ENCODE data around the gene BTN3A1.

Gene BTN3A1

DNA sequence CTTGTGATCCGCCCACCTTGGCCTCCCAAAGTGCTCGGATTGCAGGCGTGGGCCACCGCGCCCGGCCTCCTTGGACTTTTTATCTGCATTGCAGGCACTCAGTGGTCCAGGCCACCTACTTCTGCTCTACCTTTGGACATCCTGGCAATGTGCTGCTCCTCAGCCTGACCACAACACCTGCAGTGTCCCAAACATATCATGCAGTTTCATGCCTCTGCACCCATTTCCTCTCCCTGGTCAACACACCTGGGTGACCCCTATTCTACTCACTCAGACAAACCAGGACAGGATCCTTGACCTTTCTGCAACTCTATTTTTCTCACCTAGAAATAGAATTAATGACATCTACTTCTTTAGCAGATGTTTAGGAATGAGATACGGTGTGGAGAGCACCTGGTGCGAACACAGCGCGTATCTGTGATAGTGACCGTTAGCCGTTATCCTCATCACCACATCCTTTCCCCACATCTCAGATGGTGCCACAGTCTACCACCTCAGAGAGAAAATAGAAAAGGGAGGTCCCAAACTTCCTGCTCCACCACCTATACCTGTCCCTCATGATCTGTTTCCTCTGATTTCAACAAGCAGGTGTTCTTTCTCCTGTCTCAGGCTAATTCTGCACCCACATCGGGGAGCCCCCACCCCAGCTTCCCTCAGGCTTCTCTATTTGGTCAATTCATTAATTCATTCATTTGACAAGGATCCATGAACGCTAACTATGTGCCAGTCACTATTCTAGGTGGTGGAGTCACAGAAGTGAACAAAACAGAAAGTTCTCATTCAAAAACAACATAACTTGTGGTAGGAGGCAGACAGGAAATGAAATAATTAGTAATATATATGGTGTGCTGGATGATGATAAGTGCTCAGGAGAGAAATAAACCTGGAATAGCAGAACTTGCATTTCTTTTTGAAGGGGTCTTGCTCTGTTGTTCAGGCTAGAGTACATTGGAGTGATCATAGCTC lies 41.3 kb upstream of the BTN3A1 start:
- no peak overlapping the region for H3K4me3 ChIP-seq (ENCODE audit: low read length)
- no peak for TF ChIP-seq CTCF (conservative IDR thresholded peaks at IDR 0.05; ENCODE audit: low read depth, low read length)
- DNase-seq (ENCODE audit: low read depth) = no peak

- H3K4me3 ChIP-seq (ENCODE audit: low read length) = no peak overlapping the region
These were observed 40.5 kb upstream of the BTN3A1 start for GRCh38 chr6:26361544-26361943.

DNA sequence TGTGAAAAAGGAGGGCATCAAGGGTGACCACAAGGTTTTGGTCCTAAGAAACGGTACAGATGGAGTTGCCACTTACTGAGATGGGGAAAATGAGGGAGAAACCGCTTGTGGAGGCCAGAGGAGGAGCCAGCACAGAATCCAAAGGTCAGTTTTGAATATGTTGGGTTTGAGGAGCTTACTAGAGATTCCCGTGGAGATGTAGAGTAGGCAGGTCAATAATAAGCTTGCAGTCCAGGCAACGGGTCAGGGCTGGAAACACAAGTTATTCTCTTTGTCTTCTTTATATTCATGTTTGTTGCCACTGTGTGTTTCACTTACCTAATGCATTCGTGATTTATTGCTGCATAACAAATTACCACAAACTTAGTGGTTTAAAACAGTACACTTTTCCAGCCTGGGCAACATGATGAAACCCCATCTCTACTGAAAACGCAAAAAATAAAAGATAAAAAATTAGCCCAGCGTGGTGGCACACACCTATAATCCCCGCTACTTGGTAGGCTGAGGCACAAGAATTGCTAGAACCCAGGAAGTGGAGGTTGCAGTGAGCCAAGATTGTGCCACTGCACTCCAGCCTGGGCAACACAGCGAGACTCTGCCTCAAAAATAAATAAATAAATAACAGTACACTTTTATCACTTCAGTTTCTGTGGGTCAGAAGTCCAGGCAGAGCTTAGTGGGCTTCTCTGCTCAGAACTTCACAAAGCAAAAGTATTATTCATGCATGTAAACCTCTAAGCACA lies 39.8 kb upstream of the BTN3A1 start:
- no peak for DNase-seq (ENCODE audit: low read depth)
- TF ChIP-seq CTCF (conservative IDR thresholded peaks at IDR 0.05; ENCODE audit: low read depth, low read length) = no peak
- no peak overlapping the region for H3K4me3 ChIP-seq (ENCODE audit: low read length)

More at GRCh38 chr6:26361544-26361943, 40.5 kb upstream of the BTN3A1 start:
- no peak for DNase-seq (ENCODE audit: low read depth)
- no peak for TF ChIP-seq CTCF (conservative IDR thresholded peaks at IDR 0.05; ENCODE audit: low read depth, low read length)

- no peak overlapping the region for H3K4me3 ChIP-seq (ENCODE audit: low read length)
- DNase-seq (ENCODE audit: low read depth) = no peak
- no peak for TF ChIP-seq CTCF (conservative IDR thresholded peaks at IDR 0.05; ENCODE audit: low read depth, low read length)
These were observed 39.2 kb upstream of the BTN3A1 start for GRCh38 chr6:26362836-26363220.

- TF ChIP-seq CTCF (conservative IDR thresholded peaks at IDR 0.05; ENCODE audit: low read depth, low read length) = no peak
- H3K4me3 ChIP-seq (ENCODE audit: low read length) = peak overlapping the region; percentile 87
- DNase-seq (ENCODE audit: low read depth) = no peak
These were observed 38.0 kb upstream of the BTN3A1 start for GRCh38 chr6:26363882-26364701.

GRCh38 chr6:26365633-26365995 lies 36.5 kb upstream of the BTN3A1 start:
- no peak for DNase-seq (ENCODE audit: low read depth)
- peak overlapping the region; percentile 87 for H3K4me3 ChIP-seq (ENCODE audit: low read length)
- TF ChIP-seq CTCF (conservative IDR thresholded peaks at IDR 0.05; ENCODE audit: low read depth, low read length) = no peak
